ENCODE data around the gene CYP2E1. TPM values are rescaled to one million over a fixed set of nuclear protein-coding genes. Genes with fewer than 3 reads are reported as not detected.

The CYP2E1 gene
- 0.36 and 0.50 TPM in 2 replicates for total RNA-seq (ENCODE audit: low replicate concordance)

GRCh38 chr10:133526957-133527588 is at the start of gene CYP2E1:
CYP2E1 (plus strand) TSS chr10:133527363; CDS start chr10:133527396, 33 bp downstream.
- Mint-ChIP-seq H3K4me1 (no peaks in the 10 kb centered on the region), H3K27me3 (ENCODE audit: insufficient read depth, low read depth) (peaks cover 8% of the 10 kb centered on the region), H3K9me3 (peaks cover 23% of the 10 kb centered on the region), H3K27ac (no peak within 1 kb of the TSS), H3K4me3 (no peak within 1 kb of the TSS), H3K36me3 (no peaks in the 10 kb centered on the region)
- no peak within 1 kb of the TSS for H3K4me3 ChIP-seq
- H3K79me2 ChIP-seq (ENCODE audit: low read depth): no peaks in the 10 kb centered on the region
- H3K27me3 ChIP-seq: no peaks in the 10 kb centered on the region
- H4K20me1 ChIP-seq (ENCODE audit: low read depth): no peaks in the 10 kb centered on the region
- H3K27ac ChIP-seq: no peak within 1 kb of the TSS
- H3K9me3 ChIP-seq (ENCODE audit: low read depth): peaks cover 17% of the 10 kb centered on the region
- H3F3A ChIP-seq (ENCODE audit: low read depth): no peaks in the 10 kb centered on the region
- H3K4me1 ChIP-seq: no peaks in the 10 kb centered on the region
- no peak within 1 kb of the TSS for H3K9ac ChIP-seq
- no peaks in the 10 kb centered on the region for H3K36me3 ChIP-seq
- DNase-seq (ENCODE audit: low spot score): no peak
- no peak for TF ChIP-seq EZH2phosphoT487 (IDR thresholded peaks at IDR 0.05)
- no peak for TF ChIP-seq EZH2 (IDR thresholded peaks at IDR 0.05)
- no peak for TF ChIP-seq CTCF (IDR thresholded peaks at IDR 0.05)
- no peak within 1 kb of the TSS for H3K4me2 ChIP-seq
- H2AFZ ChIP-seq (replicated peaks): no peak within 1 kb of the TSS

DNA sequence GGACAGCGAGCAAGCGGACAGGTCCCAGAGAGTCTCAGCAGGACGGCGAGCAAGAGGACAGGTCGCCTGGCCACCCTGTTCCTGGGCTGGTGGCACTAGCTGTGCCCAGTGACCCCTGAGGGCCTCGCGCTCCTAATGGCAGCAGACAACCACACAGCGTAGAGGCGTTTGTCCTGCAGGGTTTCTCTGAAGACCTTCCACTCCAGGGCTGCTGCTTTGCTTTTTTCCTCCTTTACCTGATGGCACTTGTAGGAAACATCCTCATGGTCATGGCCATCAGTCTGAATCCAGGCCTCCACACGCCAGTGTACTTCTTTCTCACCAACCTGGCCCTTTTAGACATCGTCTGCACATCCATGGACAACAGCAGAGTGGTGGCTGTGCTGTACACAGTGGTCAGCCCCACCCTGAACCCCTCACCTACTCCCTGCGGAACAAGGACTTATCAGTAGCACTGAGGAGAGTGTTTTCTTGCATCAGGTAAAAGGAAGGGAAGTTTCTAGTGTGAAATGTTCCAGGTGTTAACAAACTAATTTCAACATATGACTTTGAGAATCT is 46.0 kb upstream of the CYP2E1 start:
- no peak for DNase-seq (ENCODE audit: low spot score)
- Mint-ChIP-seq H3K36me3 (no peaks in the 10 kb centered on the region), H3K4me1 (no peaks in the 10 kb centered on the region), H3K27ac (no peak overlapping the region), H3K9me3 (peaks cover 20% of the 10 kb centered on the region), H3K4me3 (no peak overlapping the region), H3K27me3 (ENCODE audit: insufficient read depth, low read depth) (peaks cover 7% of the 10 kb centered on the region)
- H3F3A ChIP-seq (ENCODE audit: low read depth): no peaks in the 10 kb centered on the region
- H3K9ac ChIP-seq: no peak overlapping the region
- H4K20me1 ChIP-seq (ENCODE audit: low read depth): no peaks in the 10 kb centered on the region
- no peak overlapping the region for H2AFZ ChIP-seq (replicated peaks)
- no peaks in the 10 kb centered on the region for H3K27me3 ChIP-seq
- H3K9me3 ChIP-seq (ENCODE audit: low read depth): no peaks in the 10 kb centered on the region
- no peaks in the 10 kb centered on the region for H3K79me2 ChIP-seq (ENCODE audit: low read depth)
- TF ChIP-seq EZH2phosphoT487 (IDR thresholded peaks at IDR 0.05): no peak
- no peak for TF ChIP-seq EZH2 (IDR thresholded peaks at IDR 0.05)
- TF ChIP-seq CTCF (IDR thresholded peaks at IDR 0.05): no peak
- no peak overlapping the region for H3K4me2 ChIP-seq
- no peaks in the 10 kb centered on the region for H3K36me3 ChIP-seq
- H3K4me3 ChIP-seq: no peak overlapping the region
- H3K4me1 ChIP-seq: no peaks in the 10 kb centered on the region
- H3K27ac ChIP-seq: no peak overlapping the region

DNA sequence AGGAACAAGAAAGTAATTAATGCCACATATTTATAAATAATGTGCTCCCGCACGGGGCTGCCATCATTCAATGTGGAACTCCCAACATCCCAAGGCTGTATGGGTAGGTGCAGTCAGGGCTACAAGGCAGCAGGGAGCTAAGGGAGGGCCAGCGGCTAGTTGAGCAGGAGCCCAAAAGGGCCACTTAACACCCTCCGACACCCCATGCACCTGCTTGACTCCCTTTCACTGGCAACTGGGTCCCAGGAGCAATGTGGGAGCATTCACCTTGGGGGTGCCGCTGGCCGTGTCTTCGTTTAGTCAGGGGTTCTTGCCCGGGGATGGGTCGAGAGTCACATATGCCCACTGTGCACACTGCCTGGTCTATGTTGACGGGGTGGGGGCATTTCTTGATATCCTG is 45.5 kb upstream of the CYP2E1 start:
- H3K79me2 ChIP-seq (ENCODE audit: low read depth): no peaks in the 10 kb centered on the region
- H3K4me2 ChIP-seq: no peak overlapping the region
- no peak overlapping the region for H3K27ac ChIP-seq
- DNase-seq (ENCODE audit: low spot score): no peak
- H3K27me3 Mint-ChIP-seq (ENCODE audit: insufficient read depth, low read depth): peaks cover 7% of the 10 kb centered on the region
- no peaks in the 10 kb centered on the region for H4K20me1 ChIP-seq (ENCODE audit: low read depth)
- no peak overlapping the region for H3K4me3 Mint-ChIP-seq
- no peak overlapping the region for H2AFZ ChIP-seq (replicated peaks)
- no peaks in the 10 kb centered on the region for H3K4me1 Mint-ChIP-seq
- H3K36me3 Mint-ChIP-seq: no peaks in the 10 kb centered on the region
- no peaks in the 10 kb centered on the region for H3K9me3 ChIP-seq (ENCODE audit: low read depth)
- no peak overlapping the region for H3K27ac Mint-ChIP-seq
- no peaks in the 10 kb centered on the region for H3K4me1 ChIP-seq
- H3K9me3 Mint-ChIP-seq: peaks cover 20% of the 10 kb centered on the region
- H3K27me3 ChIP-seq: no peaks in the 10 kb centered on the region
- no peaks in the 10 kb centered on the region for H3F3A ChIP-seq (ENCODE audit: low read depth)
- no peaks in the 10 kb centered on the region for H3K36me3 ChIP-seq
- no peak overlapping the region for H3K4me3 ChIP-seq
- TF ChIP-seq CTCF (IDR thresholded peaks at IDR 0.05): no peak
- no peak for TF ChIP-seq EZH2 (IDR thresholded peaks at IDR 0.05)
- TF ChIP-seq EZH2phosphoT487 (IDR thresholded peaks at IDR 0.05): no peak
- no peak overlapping the region for H3K9ac ChIP-seq
